ENCODE data around the gene ADORA2A.
A peak's percentile ranks its signal among the peaks of the same experiment; 100 is the strongest.

Gene ADORA2A

DNA sequence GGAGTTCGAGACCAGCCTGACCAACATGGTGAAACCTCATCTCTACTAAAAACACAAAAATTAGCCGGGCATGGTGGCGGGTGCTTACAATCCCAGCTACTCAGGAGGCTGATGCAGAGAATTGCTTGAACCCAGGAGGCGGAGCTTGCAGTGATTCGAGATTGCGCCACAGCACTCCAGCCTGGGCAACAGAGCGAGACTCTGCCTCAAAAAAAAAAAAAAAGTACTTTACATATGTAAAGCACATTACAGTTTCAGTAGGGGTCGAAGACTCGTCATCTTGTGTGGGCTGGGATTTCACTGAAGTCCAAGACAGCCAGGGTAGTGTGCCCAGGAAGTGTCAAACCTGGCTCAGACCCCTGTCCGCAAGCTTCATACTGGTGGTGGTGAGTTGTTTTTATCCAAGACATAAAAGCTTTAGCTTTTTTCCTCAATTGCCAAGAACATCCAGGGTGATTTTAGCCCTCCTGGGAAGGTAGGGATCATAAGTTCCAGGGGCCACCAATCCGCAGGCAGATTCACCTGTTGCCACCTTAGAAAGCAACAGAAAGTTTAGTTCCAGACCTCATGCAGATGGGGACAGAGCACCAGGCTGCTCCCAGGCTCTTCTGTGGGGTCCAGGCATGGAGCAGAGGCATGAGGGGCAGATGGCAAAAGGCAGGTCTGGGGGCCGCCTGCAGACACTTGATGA is 21.6 kb upstream of the ADORA2A start:
- H3K36me3 ChIP-seq = peaks cover 46 to 97% (median 67%) of the 10 kb centered on the region in 11 experiments
- peaks cover 39 to 72% (median 62%) of the 10 kb centered on the region in 10 experiments for H3K4me1 ChIP-seq
- no peak overlapping the region for H3K4me3 ChIP-seq
- peak overlapping the region in 2 of 11 experiments; percentile 18 to 39; a peak in 1 of 22 replicates for H3K27ac ChIP-seq
- peak in 3 of 11 experiments; percentile 19 to 21 (median 20); a peak in 2 of 22 replicates for TF ChIP-seq Cebpa-rat (IDR thresholded peaks at IDR 0.05)
- H3K4me2 ChIP-seq = peak overlapping the region in 10 of 11 experiments; percentile 2 to 33 (median 28); a peak in 15 of 22 replicates
- peaks cover 0 to 15% (median 13%) of the 10 kb centered on the region in 11 experiments; a peak in 14 of 22 replicates for H3K9me3 ChIP-seq (replicated peaks in 1 of 11)
- H4K20me1 ChIP-seq = peaks cover 0 to 61% (median 40%) of the 10 kb centered on the region in 11 experiments; a peak in 16 of 22 replicates
- no peak overlapping the region for H3K9ac ChIP-seq
- no peaks in the 10 kb centered on the region for H3K27me3 ChIP-seq

DNA sequence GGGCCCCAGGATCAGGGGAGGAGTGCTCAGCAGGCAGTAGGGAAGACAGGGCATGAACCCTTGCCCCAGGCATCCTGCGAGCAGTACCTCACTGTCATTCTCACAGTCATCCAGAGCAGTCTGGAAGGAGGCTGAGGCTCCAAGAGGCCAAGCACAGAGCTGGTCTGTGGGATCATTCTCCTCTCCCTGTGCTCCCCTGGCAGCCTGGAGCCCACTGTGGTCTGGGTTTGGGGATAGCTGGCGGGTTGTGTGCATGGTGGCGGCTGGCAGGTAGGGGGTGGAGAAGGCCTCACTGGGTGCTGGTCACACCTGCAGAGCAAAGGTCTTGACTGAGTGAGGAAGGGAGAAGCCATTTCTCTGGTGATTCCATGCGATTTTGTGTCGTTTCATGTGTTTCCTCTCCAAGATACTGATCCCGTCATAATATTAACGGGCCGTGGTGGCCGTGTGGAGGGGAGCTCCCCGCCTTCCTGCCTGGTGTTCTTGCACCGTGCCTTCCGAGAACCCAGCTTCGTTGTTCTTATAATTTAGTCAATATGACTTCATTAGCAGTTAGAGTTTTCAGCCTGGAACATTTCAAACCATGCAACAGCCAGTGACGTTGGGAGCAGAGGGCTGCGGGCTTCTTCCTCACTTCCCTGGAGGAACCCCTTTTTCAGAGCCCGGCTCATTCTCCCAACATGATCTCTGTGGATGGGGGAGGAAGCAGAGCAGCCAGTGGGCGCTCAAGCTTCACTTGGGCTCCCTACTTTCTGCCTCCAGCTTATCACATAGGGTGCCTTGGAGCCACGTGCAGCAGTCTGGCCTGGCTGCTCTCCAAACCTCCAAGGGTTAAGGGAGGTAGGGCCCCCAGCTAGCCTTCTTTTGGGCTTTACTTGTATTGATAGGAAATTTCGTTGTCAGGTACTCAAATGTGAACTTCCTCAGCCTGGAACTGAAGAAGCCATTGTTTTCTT is 20.8 kb upstream of the ADORA2A start:
- Histone ChIP-seq H3K4me3 (no peak overlapping the region), H3K4me2 (peak overlapping the region in 10 of 11 experiments; percentile 2 to 33 (median 28); a peak in 14 of 22 replicates), H3K27me3 (no peaks in the 10 kb centered on the region), H3K27ac (peak overlapping the region in 2 of 11 experiments; percentile 25 to 39; a peak in 2 of 22 replicates), H4K20me1 (peaks cover 0 to 57% (median 40%) of the 10 kb centered on the region in 11 experiments; a peak in 17 of 22 replicates), H3K9ac (0 out of 22 replicates have a peak overlapping the region, but pooled peaks of 1 of the 11 experiments have one; percentile 14), H3K36me3 (peaks cover 51 to 97% (median 75%) of the 10 kb centered on the region in 11 experiments), H3K4me1 (peaks cover 31 to 64% (median 54%) of the 10 kb centered on the region in 10 experiments), H3K9me3 (replicated peaks in 1 of 11) (peaks cover 0 to 15% (median 13%) of the 10 kb centered on the region in 11 experiments; a peak in 14 of 22 replicates)
- no peak for TF ChIP-seq Cebpa-rat (IDR thresholded peaks at IDR 0.05)

DNA sequence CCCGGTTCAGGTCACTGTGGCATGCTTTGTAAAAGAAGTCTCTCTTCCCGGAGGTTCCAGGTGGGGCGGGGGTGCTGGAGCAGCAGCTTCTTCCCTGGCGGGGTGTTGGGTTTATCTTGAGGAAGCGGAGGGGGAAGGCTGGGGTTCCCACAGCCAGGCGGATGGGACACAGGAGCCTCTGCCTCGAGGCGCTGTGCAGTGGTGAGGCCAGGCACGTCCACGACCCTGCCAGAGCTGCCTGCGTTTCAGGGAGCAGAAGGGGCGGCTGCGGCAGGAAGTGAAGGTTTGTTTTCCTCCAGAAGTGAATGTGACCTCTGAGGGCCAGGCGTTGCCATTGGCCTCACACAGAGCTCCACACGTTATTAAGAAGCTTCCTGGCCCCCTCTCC is 20.1 kb upstream of the ADORA2A start:
- Histone ChIP-seq H3K27ac (peak overlapping the region in 1 of 11 experiments; percentile 25; a peak in 1 of 22 replicates), H3K36me3 (peaks cover 53 to 99% (median 77%) of the 10 kb centered on the region in 11 experiments), H3K4me1 (peaks cover 24 to 57% (median 47%) of the 10 kb centered on the region in 10 experiments), H3K9me3 (replicated peaks in 1 of 11) (peaks cover 0 to 15% (median 13%) of the 10 kb centered on the region in 11 experiments; a peak in 14 of 22 replicates), H3K9ac (0 out of 22 replicates have a peak overlapping the region, but pooled peaks of 2 of the 11 experiments have one; percentile 4 to 14), H3K4me2 (peak overlapping the region in 2 of 11 experiments; percentile 26 to 32; a peak in 4 of 22 replicates), H3K27me3 (no peaks in the 10 kb centered on the region), H3K4me3 (no peak overlapping the region), H4K20me1 (peaks cover 0 to 55% (median 41%) of the 10 kb centered on the region in 11 experiments; a peak in 17 of 22 replicates)
- no peak for TF ChIP-seq Cebpa-rat (IDR thresholded peaks at IDR 0.05)

DNA sequence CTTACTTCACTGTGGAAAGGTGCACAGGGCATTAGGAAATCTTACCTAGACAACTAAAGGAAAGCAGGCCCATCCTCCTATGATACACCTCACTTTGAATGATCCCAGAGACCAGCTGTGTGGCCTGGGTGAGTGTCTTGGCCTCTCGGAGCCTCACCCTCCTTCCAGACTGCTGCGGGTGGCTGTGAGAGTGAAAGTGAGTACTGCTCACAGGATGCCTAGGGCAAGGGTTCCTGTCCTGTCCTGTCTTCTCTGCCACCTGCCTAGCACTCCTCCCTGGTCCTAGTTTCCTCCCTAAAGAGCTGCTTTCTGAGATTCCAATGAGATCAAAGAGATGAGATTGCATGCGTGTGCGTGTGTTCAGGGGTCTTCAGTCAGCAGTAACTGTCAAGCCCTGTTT is 19.5 kb upstream of the ADORA2A start:
- Histone ChIP-seq H3K36me3 (peaks cover 59 to 100% (median 82%) of the 10 kb centered on the region in 11 experiments), H3K4me3 (no peak overlapping the region), H3K9me3 (replicated peaks in 1 of 11) (peaks cover 0 to 15% (median 13%) of the 10 kb centered on the region in 11 experiments; a peak in 14 of 22 replicates), H3K4me1 (peaks cover 18 to 51% (median 41%) of the 10 kb centered on the region in 10 experiments), H3K27me3 (no peaks in the 10 kb centered on the region), H3K9ac (0 out of 22 replicates have a peak overlapping the region, but pooled peaks of 1 of the 11 experiments have one; percentile 4), H3K4me2 (no peak overlapping the region), H3K27ac (no peak overlapping the region), H4K20me1 (peaks cover 0 to 54% (median 43%) of the 10 kb centered on the region in 11 experiments; a peak in 17 of 22 replicates)
- no peak for TF ChIP-seq Cebpa-rat (IDR thresholded peaks at IDR 0.05)

DNA sequence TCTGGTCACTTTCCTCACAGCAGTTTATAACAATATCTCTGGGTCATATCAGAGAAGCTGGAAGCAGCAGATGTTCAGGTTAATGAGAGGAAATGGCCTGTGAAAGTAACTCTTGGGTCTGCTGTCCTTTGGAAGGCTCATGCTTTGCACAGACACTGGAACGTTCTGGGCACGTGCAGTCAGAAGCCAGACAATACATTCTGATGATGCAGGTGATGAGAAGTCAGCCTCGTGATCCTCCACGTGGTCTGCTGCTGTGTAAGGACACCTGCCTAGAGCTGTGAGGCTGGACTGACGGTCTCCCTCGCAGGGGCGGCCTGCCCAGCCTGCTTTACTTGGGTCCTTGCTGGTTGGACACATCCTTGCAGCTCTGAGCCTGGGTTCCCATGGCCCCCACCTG is 18.8 kb upstream of the ADORA2A start:
- Histone ChIP-seq H3K36me3 (peaks cover 62 to 100% (median 82%) of the 10 kb centered on the region in 11 experiments), H3K9ac (no peak overlapping the region; a peak in 1 of 22 replicates), H3K9me3 (replicated peaks in 1 of 11) (peaks cover 0 to 15% (median 13%) of the 10 kb centered on the region in 11 experiments; a peak in 14 of 22 replicates), H3K27me3 (no peaks in the 10 kb centered on the region), H3K27ac (no peak overlapping the region), H3K4me1 (peaks cover 16 to 44% (median 35%) of the 10 kb centered on the region in 10 experiments), H3K4me2 (no peak overlapping the region), H4K20me1 (peaks cover 0 to 58% (median 36%) of the 10 kb centered on the region in 11 experiments; a peak in 17 of 22 replicates), H3K4me3 (no peak overlapping the region)
- no peak for TF ChIP-seq Cebpa-rat (IDR thresholded peaks at IDR 0.05)

DNA sequence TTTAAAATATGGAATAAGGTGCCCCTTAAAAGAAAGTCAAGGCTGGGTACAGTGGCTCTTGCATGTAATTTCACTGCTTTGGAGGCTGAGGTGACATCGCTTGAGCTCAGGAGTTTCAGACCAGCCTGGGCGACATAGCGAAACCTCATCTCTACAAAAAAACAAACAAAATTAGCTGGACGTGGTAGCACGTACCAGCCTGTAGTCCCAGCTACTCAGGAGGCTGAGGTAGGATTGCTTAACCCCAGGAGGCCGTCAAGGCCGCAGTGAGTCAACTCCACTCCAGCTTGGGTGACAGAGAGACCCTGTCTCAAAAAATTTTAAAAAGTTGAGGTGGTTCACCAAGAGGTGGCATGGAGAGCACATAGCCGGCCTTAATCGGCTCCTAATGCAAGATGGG is 17.7 kb upstream of the ADORA2A start:
- H3K27ac ChIP-seq = no peak overlapping the region

DNA sequence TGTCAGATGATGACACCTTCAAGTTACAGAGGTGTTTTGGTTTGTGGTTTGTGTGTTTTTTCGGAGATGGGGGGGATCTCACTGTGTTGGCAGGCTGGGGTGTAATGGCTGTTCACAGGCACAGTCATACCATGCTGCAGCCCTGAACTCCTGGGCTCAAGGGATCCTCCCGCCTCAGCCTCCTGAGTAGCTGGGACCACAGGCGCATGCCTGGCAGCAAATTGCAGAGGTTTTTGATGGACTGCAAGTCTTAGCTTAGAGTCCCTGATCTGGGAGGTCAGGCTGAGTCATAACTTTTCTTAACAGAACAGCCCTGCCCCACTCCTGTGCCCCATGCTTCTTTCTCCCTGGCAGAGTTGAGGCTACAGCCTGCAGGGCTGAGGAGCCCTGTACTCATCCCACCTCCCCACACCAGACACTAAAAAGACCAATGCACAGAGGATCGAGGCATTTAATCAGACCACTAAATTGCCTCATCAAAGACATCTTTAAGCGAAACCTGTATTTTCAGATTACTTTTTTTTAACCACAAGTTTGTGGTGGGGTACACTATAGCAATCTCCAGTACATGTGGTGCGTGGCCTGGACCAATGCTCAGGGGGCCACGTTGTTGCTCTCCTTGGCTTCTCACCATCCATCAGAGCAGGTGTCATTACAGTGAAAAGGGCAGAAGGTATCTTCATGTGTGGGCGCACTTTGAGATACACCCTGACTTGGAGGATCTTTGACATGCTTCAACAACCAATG is 17.1 kb upstream of the ADORA2A start:
- Histone ChIP-seq H3K9ac (no peak overlapping the region), H3K27me3 (no peaks in the 10 kb centered on the region), H4K20me1 (peaks cover 0 to 74% (median 36%) of the 10 kb centered on the region in 11 experiments; a peak in 17 of 22 replicates), H3K4me1 (peaks cover 21 to 37% (median 26%) of the 10 kb centered on the region in 10 experiments), H3K9me3 (replicated peaks in 1 of 11) (peaks cover 0 to 1% (median 0%) of the 10 kb centered on the region in 11 experiments; a peak in 7 of 22 replicates), H3K4me3 (no peak overlapping the region), H3K27ac (no peak overlapping the region), H3K36me3 (peaks cover 62 to 100% (median 82%) of the 10 kb centered on the region in 11 experiments), H3K4me2 (peak overlapping the region in 1 of 11 experiments; percentile 26; a peak in 1 of 22 replicates)
- no peak for TF ChIP-seq Cebpa-rat (IDR thresholded peaks at IDR 0.05)

More for the DNA sequence above, 17.7 kb upstream of the ADORA2A start:
- TF ChIP-seq Cebpa-rat (IDR thresholded peaks at IDR 0.05) = no peak
- peaks cover 17 to 39% (median 31%) of the 10 kb centered on the region in 10 experiments for H3K4me1 ChIP-seq
- no peak overlapping the region for H3K4me3 ChIP-seq
- peak overlapping the region in 1 of 11 experiments; percentile 26; a peak in 1 of 22 replicates for H3K4me2 ChIP-seq
- no peaks in the 10 kb centered on the region for H3K27me3 ChIP-seq
- peaks cover 0 to 7% (median 6%) of the 10 kb centered on the region in 11 experiments; a peak in 14 of 22 replicates for H3K9me3 ChIP-seq (replicated peaks in 1 of 11)
- peaks cover 0 to 69% (median 36%) of the 10 kb centered on the region in 11 experiments; a peak in 17 of 22 replicates for H4K20me1 ChIP-seq
- peaks cover 62 to 100% (median 82%) of the 10 kb centered on the region in 11 experiments for H3K36me3 ChIP-seq
- H3K9ac ChIP-seq = no peak overlapping the region

Measured in BLaER1 treated with 17β-estradiol and CSF1 and Interleukin-3, amounts not matched to agents 10 nM and 100 nM (cell line).